ENCODE data around the gene GMPR2.

GMPR2 gene

GRCh38 chr14:24267516-24267915 lies 34.8 kb downstream of the GMPR2 start:
- Histone ChIP-seq H3K4me3 (ENCODE audit: low read depth in 1 of 2, low read length in 1 of 2) (no peak overlapping the region), H3K36me3 (peaks cover 46% of the 10 kb centered on the region), H3K9me3 (no peaks in the 10 kb centered on the region), H3K27ac (no peak overlapping the region), H3K27me3 (no peaks in the 10 kb centered on the region), H3K4me1 (ENCODE audit: control insufficient read depth in 1 of 2, insufficient read depth in 1 of 2, low read depth in 1 of 2, low read length in 1 of 2) (peaks cover 15 to 16% of the 10 kb centered on the region in 2 experiments)
- TF ChIP-seq CTCF (IDR thresholded peaks at IDR 0.05), result no peak

GRCh38 chr14:24268225-24268624 lies 35.5 kb downstream of the GMPR2 start:
- Histone ChIP-seq H3K36me3 (peaks cover 46% of the 10 kb centered on the region), H3K9me3 (no peaks in the 10 kb centered on the region), H3K4me1 (ENCODE audit: control insufficient read depth in 1 of 2, insufficient read depth in 1 of 2, low read depth in 1 of 2, low read length in 1 of 2) (peaks cover 22 to 24% of the 10 kb centered on the region in 2 experiments), H3K27me3 (no peaks in the 10 kb centered on the region), H3K27ac (no peak overlapping the region), H3K4me3 (ENCODE audit: low read depth in 1 of 2, low read length in 1 of 2) (no peak overlapping the region)
- no peak for TF ChIP-seq CTCF (IDR thresholded peaks at IDR 0.05)

- peaks cover 46% of the 10 kb centered on the region for H3K36me3 ChIP-seq
- no peak for TF ChIP-seq CTCF (IDR thresholded peaks at IDR 0.05)
- H3K27ac ChIP-seq, result no peak overlapping the region
- no peaks in the 10 kb centered on the region for H3K9me3 ChIP-seq
- peaks cover 33 to 35% of the 10 kb centered on the region in 2 experiments for H3K4me1 ChIP-seq (ENCODE audit: control insufficient read depth in 1 of 2, insufficient read depth in 1 of 2, low read depth in 1 of 2, low read length in 1 of 2)
- H3K4me3 ChIP-seq (ENCODE audit: low read depth in 1 of 2, low read length in 1 of 2), result no peak overlapping the region
- no peaks in the 10 kb centered on the region for H3K27me3 ChIP-seq
Measured at GRCh38 chr14:24269368-24269767, 36.6 kb downstream of the GMPR2 start.

- Histone ChIP-seq H3K36me3 (peaks cover 45% of the 10 kb centered on the region), H3K4me1 (ENCODE audit: control insufficient read depth in 1 of 2, insufficient read depth in 1 of 2, low read depth in 1 of 2, low read length in 1 of 2) (peaks cover 40 to 41% of the 10 kb centered on the region in 2 experiments), H3K27me3 (no peaks in the 10 kb centered on the region), H3K9me3 (no peaks in the 10 kb centered on the region), H3K4me3 (ENCODE audit: low read depth in 1 of 2, low read length in 1 of 2) (no peak overlapping the region), H3K27ac (peak overlapping the region; percentile 95)
- no peak for TF ChIP-seq CTCF (IDR thresholded peaks at IDR 0.05)
Measured at GRCh38 chr14:24269910-24270536, 37.3 kb downstream of the GMPR2 start.

- TF ChIP-seq CTCF (IDR thresholded peaks at IDR 0.05), result no peak
- Histone ChIP-seq H3K36me3 (peaks cover 39% of the 10 kb centered on the region), H3K27me3 (no peaks in the 10 kb centered on the region)
Measured at GRCh38 chr14:24270537-24271133, 37.9 kb downstream of the GMPR2 start.

More at GRCh38 chr14:24270537-24271133, 37.9 kb downstream of the GMPR2 start:
- peak overlapping the region; percentile 95 for H3K27ac ChIP-seq
- peak overlapping the region; percentile 83 to 90 for H3K4me3 ChIP-seq (ENCODE audit: low read depth in 1 of 2, low read length in 1 of 2)
- H3K9me3 ChIP-seq, result no peaks in the 10 kb centered on the region
- H3K4me1 ChIP-seq (ENCODE audit: control insufficient read depth in 1 of 2, insufficient read depth in 1 of 2, low read depth in 1 of 2, low read length in 1 of 2), result peaks cover 46 to 48% of the 10 kb centered on the region in 2 experiments

Measured in neutrophil (primary cell).